Common myeloid progenitor, CD34-positive (primary cell): ENCODE data around the gene ZNF432.
A peak's percentile ranks its signal among the peaks of the same experiment; 100 is the strongest.
"Not testable (repeated sequence)": the region's sequence is repeated elsewhere in the genome, so short reads cannot be mapped to it uniquely, and the experiment has no call there.

Experiments
- CTCF ChIA-PET: fragments of 350-600 bp; sonication (Branson Sonifier 250); formaldehyde crosslinking; loops from one replicate; lab custom pipeline; 2021; ENCODE audit warnings: antibody characterized with exemption; lab: Charles Lee
- POLR2A ChIA-PET: fragments of 350-600 bp; sonication (Branson Sonifier 250); formaldehyde crosslinking; loops from one replicate; lab custom pipeline; 2021; ENCODE audit warnings: antibody characterized with exemption; lab: Charles Lee
- DNase-seq, 3 donors: peaks; one replicate each; pipeline versions ENCODE4 v3.0.0 to v3.0.0-alpha.2; 2013
- H3K27ac ChIP-seq, 2 experiments: 1 replicate in 1 of 2; 2 replicates in 1 of 2; pipeline ENCODE4 v1.7.0; 2013; ENCODE audit warnings: inconsistent platforms in 2 of 2, low read length in 2 of 2, mild to moderate bottlenecking in 2 of 2, low read depth in 1 of 2, moderate library complexity in 1 of 2; ENCODE audit not compliant: severe bottlenecking in 2 of 2, insufficient read depth in 1 of 2, poor library complexity in 1 of 2
- H3K27me3 ChIP-seq, 5 experiments: replicated peaks in 2 of 5; 1 replicate in 3 of 5; 2 replicates in 2 of 5; pipeline versions ENCODE4 v1.6.1 to v1.7.0; 2013; ENCODE audit warnings: low read length in 4 of 5, mild to moderate bottlenecking in 2 of 5, moderate library complexity in 2 of 5, inconsistent platforms in 1 of 5; ENCODE audit not compliant: insufficient read depth in 5 of 5, control insufficient read depth in 4 of 5
- H3K36me3 ChIP-seq, 4 experiments: 1 replicate in 2 of 4; 2 replicates in 2 of 4; pipeline versions ENCODE4 v1.6.1 to v1.7.0; 2013; ENCODE audit warnings: low read length in 3 of 4, control low read depth in 1 of 4, mild to moderate bottlenecking in 1 of 4; ENCODE audit not compliant: control insufficient read depth in 4 of 4, insufficient read depth in 4 of 4
- H3K4me1 ChIP-seq, 4 experiments: 1 replicate in 3 of 4; 2 replicates in 1 of 4; pipeline versions ENCODE4 v1.6.1 to v1.7.1; 2013; ENCODE audit warnings: low read length in 3 of 4, mild to moderate bottlenecking in 3 of 4, control low read depth in 1 of 4, inconsistent platforms in 1 of 4, moderate library complexity in 1 of 4; ENCODE audit not compliant: control insufficient read depth in 4 of 4, insufficient read depth in 4 of 4; ENCODE audit errors: control extremely low read depth in 1 of 4
- H3K4me3 ChIP-seq, 7 experiments: 1 replicate in 4 of 7; 2 replicates in 3 of 7; pipeline versions ENCODE4 v1.5.1 to v1.7.0; 2013; ENCODE audit warnings: mild to moderate bottlenecking in 7 of 7, low read length in 6 of 7, moderate library complexity in 6 of 7, inconsistent platforms in 2 of 7, low read depth in 2 of 7, control low read depth in 1 of 7; ENCODE audit not compliant: insufficient read depth in 4 of 7, control insufficient read depth in 1 of 7; ENCODE audit errors: extremely low read depth in 1 of 7
- H3K9me3 ChIP-seq, 5 experiments: 1 replicate in 4 of 5; 2 replicates in 1 of 5; pipeline versions ENCODE4 v1.6.1 to v1.7.1; 2013; ENCODE audit warnings: low read length in 4 of 5, mild to moderate bottlenecking in 2 of 5, inconsistent platforms in 1 of 5, low read depth in 1 of 5, moderate library complexity in 1 of 5; ENCODE audit not compliant: control insufficient read depth in 4 of 5, insufficient read depth in 2 of 5; ENCODE audit errors: control extremely low read depth in 1 of 5
- WGBS: methylation state at CpG from one replicate; pipeline ENCODE4 v1.1.5; 2013; ENCODE audit not compliant: insufficient coverage; 5-methylcytosine and 5-hydroxymethylcytosine counted together

Gene ZNF432

GRCh38 chr19:52069653-52070052, 21.0 kb upstream of the ZNF432 start:
- CTCF ChIA-PET, result interaction anchor here (0.6 kb wide), 1 partner anchor 214 kb away, joined by 3 read pairs; no protein-coding TSS in a partner anchor

GRCh38 chr19:52066258-52066863, 17.7 kb upstream of the ZNF432 start:
- no peaks in the 10 kb centered on the region for H3K4me1 ChIP-seq
- WGBS, result 98% methylated on average over 6 of the region's 6 CpGs
- H3K27ac ChIP-seq, result no peak overlapping the region
- CTCF ChIA-PET, result no interaction called here
- H3K4me3 ChIP-seq, result no peak overlapping the region
- POLR2A ChIA-PET, result no interaction called here
- peaks cover 26 to 85% (median 51%) of the 10 kb centered on the region in 4 experiments for H3K36me3 ChIP-seq
- no peak for DNase-seq
- peaks cover 27 to 93% (median 76%) of the 10 kb centered on the region in 5 experiments for H3K9me3 ChIP-seq
- H3K27me3 ChIP-seq, result no peaks in the 10 kb centered on the region

More at GRCh38 chr19:52069653-52070052, 21.0 kb upstream of the ZNF432 start:
- H3K9me3 ChIP-seq, result peaks cover 23 to 97% (median 65%) of the 10 kb centered on the region in 5 experiments
- peaks cover 33 to 94% (median 58%) of the 10 kb centered on the region in 4 experiments for H3K36me3 ChIP-seq
- H3K4me3 ChIP-seq, result peak overlapping the region in 1 of 7 experiments; percentile 33
- H3K27ac ChIP-seq, result no peak overlapping the region
- no peak for DNase-seq
- WGBS, result 80% methylated on average over 1 of the region's 2 CpGs
- no peaks in the 10 kb centered on the region for H3K27me3 ChIP-seq
- POLR2A ChIA-PET, result no interaction called here
- H3K4me1 ChIP-seq, result no peaks in the 10 kb centered on the region

- Histone ChIP-seq H3K27me3 (no peaks in the 10 kb centered on the region), H3K4me3 (no peak overlapping the region), H3K4me1 (no peaks in the 10 kb centered on the region), H3K27ac (no peak overlapping the region), H3K36me3 (peaks cover 22 to 77% (median 45%) of the 10 kb centered on the region in 4 experiments), H3K9me3 (peaks cover 28 to 93% (median 77%) of the 10 kb centered on the region in 5 experiments)
- WGBS, result 98% methylated on average over 5 of the region's 6 CpGs
- ChIA-PET CTCF (no interaction called here), POLR2A (no interaction called here)
- DNase-seq, result no peak
Measured at GRCh38 chr19:52065399-52065798, 16.8 kb upstream of the ZNF432 start.

- H3K4me1 ChIP-seq, POLR2A ChIA-PET, H3K4me3 ChIP-seq, CTCF ChIA-PET, DNase-seq, H3K27me3 ChIP-seq, H3K27ac ChIP-seq, H3K36me3 ChIP-seq: not testable (repeated sequence)
- 92% methylated on average over 2 of the region's 3 CpGs for WGBS
- peaks cover 1 to 50% (median 35%) of the 10 kb centered on the region in 5 experiments for H3K9me3 ChIP-seq
Measured at GRCh38 chr19:52056480-52056879, 7.8 kb upstream of the ZNF432 start.

- DNase-seq, POLR2A ChIA-PET: not testable (repeated sequence)
- CTCF ChIA-PET, result interaction anchor here (1.3 kb wide), 1 partner anchor 9 kb away, joined by 4 read pairs; no protein-coding TSS in a partner anchor
Measured at GRCh38 chr19:52051736-52052135, 3.1 kb upstream of the ZNF432 start.

GRCh38 chr19:52039169-52039568, 9.5 kb downstream of the ZNF432 start:
- DNase-seq, result no peak
- Histone ChIP-seq H3K4me1 (no peaks in the 10 kb centered on the region), H3K27ac (no peak overlapping the region), H3K27me3 (no peaks in the 10 kb centered on the region), H3K9me3 (peaks cover 38 to 83% (median 56%) of the 10 kb centered on the region in 5 experiments), H3K36me3 (peaks cover 59 to 92% (median 68%) of the 10 kb centered on the region in 4 experiments), H3K4me3 (no peak overlapping the region)
- ChIA-PET POLR2A (no interaction called here), CTCF (no interaction called here)
- WGBS, result no CpG with 5 or more reads among the region's 4 CpGs

More at GRCh38 chr19:52051736-52052135, 3.1 kb upstream of the ZNF432 start:
- H3K27ac ChIP-seq, H3K36me3 ChIP-seq, H3K27me3 ChIP-seq: not testable (repeated sequence)
- WGBS, result no CpG with 5 or more reads among the region's 1 CpG
- H3K4me1 ChIP-seq, result peaks cover 0 to 14% (median 1%) of the 10 kb centered on the region in 4 experiments
- peaks cover 1 to 29% (median 13%) of the 10 kb centered on the region in 5 experiments for H3K9me3 ChIP-seq
- peak overlapping the region in 1 of 7 experiments; percentile 13 for H3K4me3 ChIP-seq

- H3K9me3 ChIP-seq, result peaks cover 37 to 85% (median 56%) of the 10 kb centered on the region in 5 experiments
- WGBS, result 95% methylated on average over 7 of the region's 12 CpGs
Measured at GRCh38 chr19:52034051-52034728, 14.4 kb downstream of the ZNF432 start.

More at GRCh38 chr19:52034051-52034728, 14.4 kb downstream of the ZNF432 start:
- ChIA-PET POLR2A (no interaction called here), CTCF (no interaction called here)
- DNase-seq, result peak in 2 of 3 donors; percentile 32 to 57
- Histone ChIP-seq H3K27me3 (no peaks in the 10 kb centered on the region), H3K4me1 (peaks cover 0 to under 1% (median 0%) of the 10 kb centered on the region in 4 experiments), H3K4me3 (peak overlapping the region in 2 of 7 experiments; percentile 3 to 28), H3K27ac (no peak overlapping the region), H3K36me3 (peaks cover 48 to 63% (median 55%) of the 10 kb centered on the region in 4 experiments)
